OCI-LY3 (cell line): ENCODE measurements around the gene APBA1.

ENCODE experiments used
- H2AFZ ChIP-seq: fragments of 200-600, 300-600 bp; shearing (Covaris generic); 2 replicates; pipeline ENCODE4 v1.6.0; 2014; ENCODE audit warnings: antibody characterized with exemption, low read depth, low read length
- H3K27ac ChIP-seq: fragments of 200-600, 300-600 bp; sonication (generic); 2 replicates; pipeline ENCODE4 v1.5.1; 2014; ENCODE audit warnings: mild to moderate bottlenecking, low read length, moderate library complexity, mixed read lengths
- H3K27me3 ChIP-seq: fragments of 200-600, 300-600 bp; sonication (generic); 2 replicates; pipeline ENCODE4 v1.6.1; 2014; ENCODE audit warnings: low read depth, low read length, mixed read lengths
- H3K36me3 ChIP-seq: fragments of 200-600, 300-600 bp; sonication (generic); replicated peaks from 2 replicates; pipeline ENCODE3; 2014; ENCODE audit warnings: low read depth, low read length, mixed read lengths
- H3K4me1 ChIP-seq: fragments of 300-600, 200-600 bp; sonication (generic); 2 replicates; pipeline ENCODE4 v1.6.1; 2014; ENCODE audit warnings: low read length, mixed read lengths
- H3K4me2 ChIP-seq: fragments of 200-600, 300-600 bp; sonication (generic); 2 replicates; pipeline ENCODE4 v1.6.1; 2014; ENCODE audit warnings: low read length, mixed read lengths
- H3K4me3 ChIP-seq: fragments of 300-600, 200-600 bp; sonication (generic); 2 replicates; pipeline ENCODE4 v1.5.1; 2014; ENCODE audit warnings: antibody characterized with exemption, mild to moderate bottlenecking, low read length, moderate library complexity
- H3K79me2 ChIP-seq: fragments of 300-600, 200-600 bp; shearing (Covaris generic); 2 replicates; pipeline ENCODE4 v1.6.1; 2014; ENCODE audit warnings: mild to moderate bottlenecking, low read length, mixed read lengths
- H3K9ac ChIP-seq: fragments of 300-600, 200-600 bp; shearing (Covaris generic); 2 replicates; pipeline ENCODE4 v1.6.0; 2014; ENCODE audit warnings: mild to moderate bottlenecking, low read length, moderate library complexity
- H3K9me3 ChIP-seq: fragments of 200-600, 300-600 bp; shearing (Covaris generic); 2 replicates; pipeline ENCODE4 v1.6.1; 2014; ENCODE audit warnings: low read length, mixed read lengths; ENCODE audit not compliant: insufficient read depth
- H4K20me1 ChIP-seq: fragments of 200-600, 300-600 bp; sonication (generic); 2 replicates; pipeline ENCODE4 v1.6.1; 2016; ENCODE audit warnings: low read length, mixed read lengths; ENCODE audit not compliant: insufficient read depth
- EZH2phosphoT487 ChIP-seq: fragments of 200-600 bp; shearing (Covaris generic); IDR thresholded peaks from 2 replicates; pipeline ENCODE4 v1.6.1; 2018; ENCODE audit warnings: antibody characterized with exemption, mixed run types, low read depth
- TF ChIP-seq, protein P1 (sequence below): fragments of 200-600, 300-600 bp; sonication (generic); IDR thresholded peaks from 2 replicates; pipeline ENCODE4 v1.5.1; 2014; ENCODE audit warnings: antibody characterized with exemption, low read length, low read depth

The APBA1 gene

GRCh38 chr9:69671879-69672595 is at the start of gene APBA1:
Gene APBA1, minus strand, starts transcription at chr9:69672371.
- Histone ChIP-seq H3K27me3 (peaks cover 15% of the 10 kb centered on the region), H3K4me1 (no peaks in the 10 kb centered on the region), H3K9ac (no peak within 1 kb of the TSS), H3K79me2 (no peaks in the 10 kb centered on the region), H3K4me3 (0 out of 2 replicates have a peak within 1 kb of the TSS, but pooled peaks have one; percentile 20), H3K4me2 (peak within 1 kb of the TSS; percentile 43), H4K20me1 (no peaks in the 10 kb centered on the region), H2AFZ (no peak within 1 kb of the TSS), H3K9me3 (no peaks in the 10 kb centered on the region), H3K27ac (no peak within 1 kb of the TSS), H3K36me3 (no peaks in the 10 kb centered on the region)
- TF ChIP-seq, protein P1, sequence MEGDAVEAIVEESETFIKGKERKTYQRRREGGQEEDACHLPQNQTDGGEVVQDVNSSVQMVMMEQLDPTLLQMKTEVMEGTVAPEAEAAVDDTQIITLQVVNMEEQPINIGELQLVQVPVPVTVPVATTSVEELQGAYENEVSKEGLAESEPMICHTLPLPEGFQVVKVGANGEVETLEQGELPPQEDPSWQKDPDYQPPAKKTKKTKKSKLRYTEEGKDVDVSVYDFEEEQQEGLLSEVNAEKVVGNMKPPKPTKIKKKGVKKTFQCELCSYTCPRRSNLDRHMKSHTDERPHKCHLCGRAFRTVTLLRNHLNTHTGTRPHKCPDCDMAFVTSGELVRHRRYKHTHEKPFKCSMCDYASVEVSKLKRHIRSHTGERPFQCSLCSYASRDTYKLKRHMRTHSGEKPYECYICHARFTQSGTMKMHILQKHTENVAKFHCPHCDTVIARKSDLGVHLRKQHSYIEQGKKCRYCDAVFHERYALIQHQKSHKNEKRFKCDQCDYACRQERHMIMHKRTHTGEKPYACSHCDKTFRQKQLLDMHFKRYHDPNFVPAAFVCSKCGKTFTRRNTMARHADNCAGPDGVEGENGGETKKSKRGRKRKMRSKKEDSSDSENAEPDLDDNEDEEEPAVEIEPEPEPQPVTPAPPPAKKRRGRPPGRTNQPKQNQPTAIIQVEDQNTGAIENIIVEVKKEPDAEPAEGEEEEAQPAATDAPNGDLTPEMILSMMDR = no peak
- no peak for TF ChIP-seq EZH2phosphoT487

DNA sequence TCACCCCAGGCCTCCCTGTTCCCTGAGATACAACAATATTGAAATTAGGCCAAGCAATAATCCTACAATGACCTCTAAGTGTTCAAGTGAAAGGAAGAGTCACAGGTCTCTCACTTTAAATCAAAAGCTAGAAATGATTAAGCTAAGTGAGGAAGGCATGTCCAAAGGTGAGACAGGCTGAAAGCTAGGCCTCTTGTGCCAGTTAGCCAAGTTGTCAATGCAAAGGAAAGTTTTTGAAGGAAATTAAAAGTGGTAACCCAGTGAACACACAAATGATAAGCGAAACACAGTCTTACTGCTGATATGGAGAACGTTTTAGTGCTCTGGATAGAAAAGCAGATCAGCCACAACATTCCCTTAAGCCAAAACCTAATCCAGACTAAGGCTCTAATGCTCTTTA is 47.8 kb upstream of the APBA1 start:
- H3K79me2 ChIP-seq = no peaks in the 10 kb centered on the region
- no peaks in the 10 kb centered on the region for H3K9me3 ChIP-seq
- no peaks in the 10 kb centered on the region for H4K20me1 ChIP-seq
- no peak overlapping the region for H3K9ac ChIP-seq
- no peak overlapping the region for H3K4me3 ChIP-seq
- H3K27ac ChIP-seq = no peak overlapping the region
- peaks cover 38% of the 10 kb centered on the region for H3K36me3 ChIP-seq
- no peak overlapping the region for H3K4me2 ChIP-seq
- H2AFZ ChIP-seq = no peak overlapping the region
- no peaks in the 10 kb centered on the region for H3K27me3 ChIP-seq
- H3K4me1 ChIP-seq = no peaks in the 10 kb centered on the region
- TF ChIP-seq, protein P1 = no peak
- TF ChIP-seq EZH2phosphoT487 = no peak

DNA sequence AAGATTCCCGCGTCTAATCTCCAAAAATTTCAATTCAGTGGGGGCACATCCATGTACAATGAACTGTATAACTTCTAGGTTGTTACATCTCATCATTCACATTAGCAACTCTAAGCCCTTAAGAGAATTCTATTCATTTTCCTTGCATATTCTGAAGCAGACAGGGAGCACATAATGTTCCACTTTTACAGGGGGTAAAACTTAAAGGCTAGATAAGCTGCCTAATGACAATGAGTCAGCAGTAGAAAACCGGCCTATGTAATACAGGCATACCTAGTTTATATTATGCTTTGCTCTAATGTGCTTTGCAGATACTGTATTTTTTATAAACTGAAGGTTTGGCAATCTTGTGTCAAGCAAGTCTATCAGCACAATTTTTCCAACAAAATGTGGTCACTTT is 47.2 kb upstream of the APBA1 start:
- no peak overlapping the region for H3K4me2 ChIP-seq
- H3K36me3 ChIP-seq = peaks cover 33% of the 10 kb centered on the region
- TF ChIP-seq, protein P1 = no peak
- no peak for TF ChIP-seq EZH2phosphoT487
- H3K9ac ChIP-seq = no peak overlapping the region
- no peak overlapping the region for H2AFZ ChIP-seq
- no peaks in the 10 kb centered on the region for H3K9me3 ChIP-seq
- no peaks in the 10 kb centered on the region for H3K79me2 ChIP-seq
- no peaks in the 10 kb centered on the region for H3K27me3 ChIP-seq
- H3K27ac ChIP-seq = no peak overlapping the region
- H3K4me3 ChIP-seq = no peak overlapping the region
- H4K20me1 ChIP-seq = no peaks in the 10 kb centered on the region
- no peaks in the 10 kb centered on the region for H3K4me1 ChIP-seq

DNA sequence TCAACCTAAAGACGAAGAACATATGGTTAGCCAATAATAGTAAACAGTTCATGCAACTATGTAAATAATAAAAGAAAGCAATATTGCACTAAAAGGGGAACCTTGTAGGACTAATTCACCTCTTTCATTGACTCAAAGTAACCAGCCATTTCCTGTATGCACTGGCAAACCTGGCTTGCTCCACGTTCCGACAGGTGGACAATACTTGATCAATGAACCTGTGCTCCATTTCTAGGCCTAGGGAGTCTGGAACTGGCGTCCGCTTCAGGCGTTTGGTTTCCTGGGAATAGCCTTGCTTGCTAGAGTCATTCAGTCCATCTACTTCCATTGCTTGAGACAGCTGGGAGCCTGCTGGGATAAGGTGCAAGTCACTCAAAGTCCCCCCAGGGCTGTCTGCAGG is 46.0 kb upstream of the APBA1 start:
- TF ChIP-seq, protein P1 = no peak
- no peak for TF ChIP-seq EZH2phosphoT487
- peaks cover 27% of the 10 kb centered on the region for H3K36me3 ChIP-seq
- no peaks in the 10 kb centered on the region for H3K79me2 ChIP-seq
- no peak overlapping the region for H3K27ac ChIP-seq
- H3K27me3 ChIP-seq = no peaks in the 10 kb centered on the region
- no peak overlapping the region for H3K9ac ChIP-seq
- no peaks in the 10 kb centered on the region for H4K20me1 ChIP-seq
- no peaks in the 10 kb centered on the region for H3K4me1 ChIP-seq
- H3K9me3 ChIP-seq = no peaks in the 10 kb centered on the region
- no peak overlapping the region for H3K4me3 ChIP-seq
- no peak overlapping the region for H3K4me2 ChIP-seq
- no peak overlapping the region for H2AFZ ChIP-seq
